ENCODE data around the gene TSN. TPM values are rescaled to one million over a fixed set of nuclear protein-coding genes. Genes with fewer than 3 reads are reported as not detected.
"Not testable (repeated sequence)": the region's sequence is repeated elsewhere in the genome, so short reads cannot be mapped to it uniquely, and the experiment has no call there.

TSN gene
- total RNA-seq, 1 experiment from 2014 or later, result 70.4 TPM

- Histone ChIP-seq H3K27me3 (ENCODE audit: insufficient read depth, low read depth) (no peaks in the 10 kb centered on the region), H3K36me3 (ENCODE audit: low read depth) (no peaks in the 10 kb centered on the region), H3K79me2 (ENCODE audit: low read depth) (no peaks in the 10 kb centered on the region), H3K9me2 (ENCODE audit: insufficient read depth) (no peaks in the 10 kb centered on the region), H2AFZ (0 out of 2 replicates have a peak overlapping the region, but pooled peaks have one; percentile 41), H3K9me3 (ENCODE audit: insufficient read depth, low read depth) (no peaks in the 10 kb centered on the region), H3K27ac (peak overlapping the region; percentile 46), H3K4me1 (replicated peaks; ENCODE audit: insufficient read depth) (peaks cover 8% of the 10 kb centered on the region), H3F3A (ENCODE audit: insufficient read depth, low read depth) (peaks cover 11% of the 10 kb centered on the region; the same call in 1 of the 2 replicates), H3K4me3 (no peak overlapping the region), H4K20me1 (ENCODE audit: insufficient read depth) (no peaks in the 10 kb centered on the region), H3K4me2 (peak overlapping the region; percentile 42)
- intact Hi-C loops (cut with micrococcal nuclease; ENCODE audit: unreplicated experiment), result no loop called here
- DNase-seq, result peak; percentile 51 to 76
- TF ChIP-seq CTCF (conservative IDR thresholded peaks at IDR 0.05), result no peak
- no peak for TF ChIP-seq EZH2 (IDR thresholded peaks at IDR 0.05; ENCODE audit: low read depth)
- ChIA-PET CTCF (interaction anchor here (0.7 kb wide), 2 partner anchors 58 to 107 kb away, joined by 5 read pairs; no protein-coding TSS in a partner anchor), POLR2A (ENCODE audit: unreplicated experiment) (interaction anchor here (0.6 to 0.7 kb wide), 6 partner anchors 14 to 632 kb away, joined by 4 to 21 read pairs (median 8); no protein-coding TSS in a partner anchor)
- no TSS peak for BruUV-seq (replicated peaks)
These were observed 47.5 kb upstream of the TSN start for GRCh38 chr2:121707920-121708361.

GRCh38 chr2:121709776-121710469, 45.5 kb upstream of the TSN start:
- no peaks in the 10 kb centered on the region for H3K9me2 ChIP-seq (ENCODE audit: insufficient read depth)
- no peak overlapping the region for H3K27ac ChIP-seq
- H2AFZ ChIP-seq, result no peak overlapping the region
- TF ChIP-seq CTCF (conservative IDR thresholded peaks at IDR 0.05) (no peak), EZH2 (IDR thresholded peaks at IDR 0.05; ENCODE audit: low read depth) (no peak)
- no peaks in the 10 kb centered on the region for H4K20me1 ChIP-seq (ENCODE audit: insufficient read depth)
- H3K79me2 ChIP-seq (ENCODE audit: low read depth), result no peaks in the 10 kb centered on the region
- POLR2A ChIA-PET (ENCODE audit: unreplicated experiment), result no interaction called here
- H3F3A ChIP-seq (ENCODE audit: insufficient read depth, low read depth), result peaks cover 11% of the 10 kb centered on the region; the same call in 1 of the 2 replicates
- H3K27me3 ChIP-seq (ENCODE audit: insufficient read depth, low read depth), result no peaks in the 10 kb centered on the region
- H3K4me2 ChIP-seq, result no peak overlapping the region
- H3K9me3 ChIP-seq (ENCODE audit: insufficient read depth, low read depth), result no peaks in the 10 kb centered on the region
- DNase-seq, result no peak
- CTCF ChIA-PET, result no interaction called here
- H3K4me1 ChIP-seq (replicated peaks; ENCODE audit: insufficient read depth), result peaks cover 8% of the 10 kb centered on the region
- intact Hi-C loops (cut with micrococcal nuclease; ENCODE audit: unreplicated experiment), result no loop called here
- BruUV-seq (replicated peaks), result no TSS peak
- no peak overlapping the region for H3K4me3 ChIP-seq
- no peaks in the 10 kb centered on the region for H3K36me3 ChIP-seq (ENCODE audit: low read depth)

GRCh38 chr2:121710470-121711170, 44.8 kb upstream of the TSN start:
- Histone ChIP-seq H3K79me2 (ENCODE audit: low read depth) (no peaks in the 10 kb centered on the region), H3K9me2 (ENCODE audit: insufficient read depth) (no peaks in the 10 kb centered on the region), H3F3A (ENCODE audit: insufficient read depth, low read depth) (peaks cover 11% of the 10 kb centered on the region; the same call in 1 of the 2 replicates), H3K27ac (no peak overlapping the region), H2AFZ (no peak overlapping the region), H3K27me3 (ENCODE audit: insufficient read depth, low read depth) (no peaks in the 10 kb centered on the region), H3K4me2 (no peak overlapping the region), H3K9me3 (ENCODE audit: insufficient read depth, low read depth) (no peaks in the 10 kb centered on the region), H3K36me3 (ENCODE audit: low read depth) (no peaks in the 10 kb centered on the region), H3K4me3 (no peak overlapping the region), H4K20me1 (ENCODE audit: insufficient read depth) (no peaks in the 10 kb centered on the region), H3K4me1 (replicated peaks; ENCODE audit: insufficient read depth) (peaks cover 8% of the 10 kb centered on the region)
- intact Hi-C loops (cut with micrococcal nuclease; ENCODE audit: unreplicated experiment), result no loop called here
- BruUV-seq (replicated peaks), result no TSS peak
- no peak for TF ChIP-seq EZH2 (IDR thresholded peaks at IDR 0.05; ENCODE audit: low read depth)
- TF ChIP-seq CTCF (conservative IDR thresholded peaks at IDR 0.05), result no peak
- ChIA-PET CTCF (no interaction called here), POLR2A (ENCODE audit: unreplicated experiment) (no interaction called here)
- no peak for DNase-seq

GRCh38 chr2:121711481-121711880, 44.0 kb upstream of the TSN start:
- BruUV-seq (replicated peaks); H3K36me3 ChIP-seq (ENCODE audit: low read depth); H3K27ac ChIP-seq; intact Hi-C loops (cut with micrococcal nuclease; ENCODE audit: unreplicated experiment); H2AFZ ChIP-seq; H3K9me3 ChIP-seq (ENCODE audit: insufficient read depth, low read depth); H3K79me2 ChIP-seq (ENCODE audit: low read depth); H3K27me3 ChIP-seq (ENCODE audit: insufficient read depth, low read depth); H3K4me1 ChIP-seq (replicated peaks; ENCODE audit: insufficient read depth); H4K20me1 ChIP-seq (ENCODE audit: insufficient read depth); DNase-seq; H3K4me3 ChIP-seq; H3K4me2 ChIP-seq; POLR2A ChIA-PET (ENCODE audit: unreplicated experiment); CTCF ChIA-PET; H3K9me2 ChIP-seq (ENCODE audit: insufficient read depth): not testable (repeated sequence)
- peaks cover 11% of the 10 kb centered on the region; the same call in 1 of the 2 replicates for H3F3A ChIP-seq (ENCODE audit: insufficient read depth, low read depth)

All from PC-9 (cell line).